HL-60 (cell line): ENCODE data around the gene MAT2A.

Experiments used
- GABPA ChIP-seq: IDR thresholded peaks from 2 replicates; pipeline ENCODE4 v1.6.1; 2012; ENCODE audit warnings: low read depth
- POLR2AphosphoS5 ChIP-seq: IDR thresholded peaks from 2 replicates; pipeline ENCODE4 v1.6.1; 2012; ENCODE audit warnings: low read depth
- SPI1 ChIP-seq: IDR thresholded peaks from 2 replicates; pipeline ENCODE4 v1.6.1; 2012; ENCODE audit warnings: low read depth, mild to moderate bottlenecking, borderline replicate concordance
- TF ChIP-seq, protein P1 (sequence below): IDR thresholded peaks from one replicate; pipeline ENCODE4 v1.5.1; 2011; ENCODE audit warnings: low read length, control low read depth, inconsistent platforms; ENCODE audit not compliant: insufficient read depth
- TF ChIP-seq, protein P2 (sequence below): IDR thresholded peaks from 2 replicates; pipeline ENCODE4 v1.6.1; 2012; ENCODE audit warnings: low read depth; ENCODE audit not compliant: insufficient replicate concordance

- TF ChIP-seq, protein P1, sequence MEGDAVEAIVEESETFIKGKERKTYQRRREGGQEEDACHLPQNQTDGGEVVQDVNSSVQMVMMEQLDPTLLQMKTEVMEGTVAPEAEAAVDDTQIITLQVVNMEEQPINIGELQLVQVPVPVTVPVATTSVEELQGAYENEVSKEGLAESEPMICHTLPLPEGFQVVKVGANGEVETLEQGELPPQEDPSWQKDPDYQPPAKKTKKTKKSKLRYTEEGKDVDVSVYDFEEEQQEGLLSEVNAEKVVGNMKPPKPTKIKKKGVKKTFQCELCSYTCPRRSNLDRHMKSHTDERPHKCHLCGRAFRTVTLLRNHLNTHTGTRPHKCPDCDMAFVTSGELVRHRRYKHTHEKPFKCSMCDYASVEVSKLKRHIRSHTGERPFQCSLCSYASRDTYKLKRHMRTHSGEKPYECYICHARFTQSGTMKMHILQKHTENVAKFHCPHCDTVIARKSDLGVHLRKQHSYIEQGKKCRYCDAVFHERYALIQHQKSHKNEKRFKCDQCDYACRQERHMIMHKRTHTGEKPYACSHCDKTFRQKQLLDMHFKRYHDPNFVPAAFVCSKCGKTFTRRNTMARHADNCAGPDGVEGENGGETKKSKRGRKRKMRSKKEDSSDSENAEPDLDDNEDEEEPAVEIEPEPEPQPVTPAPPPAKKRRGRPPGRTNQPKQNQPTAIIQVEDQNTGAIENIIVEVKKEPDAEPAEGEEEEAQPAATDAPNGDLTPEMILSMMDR: no peak
- TF ChIP-seq POLR2AphosphoS5: no peak
- TF ChIP-seq, protein P2, sequence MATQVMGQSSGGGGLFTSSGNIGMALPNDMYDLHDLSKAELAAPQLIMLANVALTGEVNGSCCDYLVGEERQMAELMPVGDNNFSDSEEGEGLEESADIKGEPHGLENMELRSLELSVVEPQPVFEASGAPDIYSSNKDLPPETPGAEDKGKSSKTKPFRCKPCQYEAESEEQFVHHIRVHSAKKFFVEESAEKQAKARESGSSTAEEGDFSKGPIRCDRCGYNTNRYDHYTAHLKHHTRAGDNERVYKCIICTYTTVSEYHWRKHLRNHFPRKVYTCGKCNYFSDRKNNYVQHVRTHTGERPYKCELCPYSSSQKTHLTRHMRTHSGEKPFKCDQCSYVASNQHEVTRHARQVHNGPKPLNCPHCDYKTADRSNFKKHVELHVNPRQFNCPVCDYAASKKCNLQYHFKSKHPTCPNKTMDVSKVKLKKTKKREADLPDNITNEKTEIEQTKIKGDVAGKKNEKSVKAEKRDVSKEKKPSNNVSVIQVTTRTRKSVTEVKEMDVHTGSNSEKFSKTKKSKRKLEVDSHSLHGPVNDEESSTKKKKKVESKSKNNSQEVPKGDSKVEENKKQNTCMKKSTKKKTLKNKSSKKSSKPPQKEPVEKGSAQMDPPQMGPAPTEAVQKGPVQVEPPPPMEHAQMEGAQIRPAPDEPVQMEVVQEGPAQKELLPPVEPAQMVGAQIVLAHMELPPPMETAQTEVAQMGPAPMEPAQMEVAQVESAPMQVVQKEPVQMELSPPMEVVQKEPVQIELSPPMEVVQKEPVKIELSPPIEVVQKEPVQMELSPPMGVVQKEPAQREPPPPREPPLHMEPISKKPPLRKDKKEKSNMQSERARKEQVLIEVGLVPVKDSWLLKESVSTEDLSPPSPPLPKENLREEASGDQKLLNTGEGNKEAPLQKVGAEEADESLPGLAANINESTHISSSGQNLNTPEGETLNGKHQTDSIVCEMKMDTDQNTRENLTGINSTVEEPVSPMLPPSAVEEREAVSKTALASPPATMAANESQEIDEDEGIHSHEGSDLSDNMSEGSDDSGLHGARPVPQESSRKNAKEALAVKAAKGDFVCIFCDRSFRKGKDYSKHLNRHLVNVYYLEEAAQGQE: no peak
- TF ChIP-seq GABPA: no peak
- TF ChIP-seq SPI1: no peak
Measured at GRCh38 chr2:85566265-85566664, 27.3 kb downstream of the MAT2A start.
